ENCODE data around the gene FASTK.
A peak's percentile ranks its signal among the peaks of the same experiment; 100 is the strongest.

Gene FASTK

GRCh38 chr7:151083071-151083823 is 2.6 kb upstream of the FASTK start, which contains the start of gene TMUB1:
Gene TMUB1 (minus strand): TSS chr7:151083493. CDS start chr7:151082563, 930 bp downstream.
- TF ChIP-seq ZFX (IDR thresholded peaks at IDR 0.05) (no peak), CTCF (conservative IDR thresholded peaks at IDR 0.05) (no peak)

GRCh38 chr7:151082141-151083070 is 1.8 kb upstream of the FASTK start:
- TF ChIP-seq ZFX (IDR thresholded peaks at IDR 0.05) (no peak), CTCF (conservative IDR thresholded peaks at IDR 0.05) (no peak)
- peak overlapping the region; percentile 98 for H3K27ac ChIP-seq

More at GRCh38 chr7:151083071-151083823, 2.6 kb upstream of the FASTK start, which contains the start of gene TMUB1:
- peak within 1 kb of the TSS; percentile 98 for H3K27ac ChIP-seq

GRCh38 chr7:151081170-151082101 is 827 bp upstream of the FASTK start:
- H3K27ac ChIP-seq = peak overlapping the region; percentile 98
- TF ChIP-seq CTCF (conservative IDR thresholded peaks at IDR 0.05) = no peak
- TF ChIP-seq ZFX (IDR thresholded peaks at IDR 0.05) = peak; percentile 61; the same call in 1 of the 2 replicates

GRCh38 chr7:151080067-151080521 is 515 bp downstream of the FASTK start:
- TF ChIP-seq ZFX (IDR thresholded peaks at IDR 0.05) = no peak; the same call in 1 of the 2 replicates
- TF ChIP-seq CTCF (conservative IDR thresholded peaks at IDR 0.05) = no peak
- H3K27ac ChIP-seq = peak overlapping the region; percentile 98

- H3K27ac ChIP-seq = peak overlapping the region; percentile 98
- TF ChIP-seq ZFX (IDR thresholded peaks at IDR 0.05) = no peak
Observed at GRCh38 chr7:151079199-151079910, 1.3 kb downstream of the FASTK start.

GRCh38 chr7:151078233-151079040 is 2.2 kb downstream of the FASTK start:
- no peak overlapping the region for H3K27ac ChIP-seq
- no peak for TF ChIP-seq CTCF (conservative IDR thresholded peaks at IDR 0.05)
